ENCODE data around the gene MYOT. TPM values are rescaled to one million over a fixed set of nuclear protein-coding genes. Genes with fewer than 3 reads are reported as not detected.
A peak's percentile ranks its signal among the peaks of the same experiment; 100 is the strongest.

The MYOT gene
- total RNA-seq, 1 donor from 2014 or later: not detected

GRCh38 chr5:137826067-137826466 lies 41.6 kb upstream of the MYOT start:
- Histone ChIP-seq H3K4me3 (ENCODE audit: low read depth, low read length) (no peak overlapping the region), H3K27me3 (ENCODE audit: control insufficient read depth, insufficient read depth, low read length) (no peaks in the 10 kb centered on the region), H3K36me3 (ENCODE audit: control insufficient read depth, insufficient read depth, low read length) (no peaks in the 10 kb centered on the region)
- no peak for TF ChIP-seq CTCF (IDR thresholded peaks at IDR 0.05; ENCODE audit: insufficient read depth, low read length, severe bottlenecking)
- DNase-seq (ENCODE audit: low read depth) (no peak), FAIRE-seq (no peak)

DNA sequence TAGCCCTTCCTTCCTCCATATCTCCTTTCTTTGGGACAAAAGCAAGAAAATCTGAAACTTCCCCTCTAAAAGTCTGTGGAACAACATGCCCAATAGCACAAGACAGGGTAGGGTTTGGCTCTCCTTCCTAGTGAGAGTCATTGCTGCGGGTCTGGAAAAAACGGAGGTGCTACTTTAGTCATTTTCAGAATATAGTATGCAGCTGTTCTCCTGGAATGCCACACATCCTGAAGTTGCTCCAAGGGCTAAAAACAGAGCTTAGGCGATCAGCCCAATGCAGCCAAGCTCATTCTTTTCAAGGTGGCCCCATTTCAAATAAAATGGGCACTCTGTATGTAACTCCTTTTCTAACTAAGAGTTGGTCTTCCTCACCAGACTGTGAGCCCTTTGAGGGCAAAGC lies 39.5 kb upstream of the MYOT start:
- no peak for DNase-seq (ENCODE audit: low read depth)
- no peaks in the 10 kb centered on the region for H3K36me3 ChIP-seq (ENCODE audit: control insufficient read depth, insufficient read depth, low read length)
- H3K27me3 ChIP-seq (ENCODE audit: control insufficient read depth, insufficient read depth, low read length): no peaks in the 10 kb centered on the region
- FAIRE-seq: no peak
- TF ChIP-seq CTCF (IDR thresholded peaks at IDR 0.05; ENCODE audit: insufficient read depth, low read length, severe bottlenecking): no peak
- H3K4me3 ChIP-seq (ENCODE audit: low read depth, low read length): no peak overlapping the region

- no peak for DNase-seq (ENCODE audit: low read depth)
- no peak for FAIRE-seq
- Histone ChIP-seq H3K36me3 (ENCODE audit: control insufficient read depth, insufficient read depth, low read length) (no peaks in the 10 kb centered on the region), H3K27me3 (ENCODE audit: control insufficient read depth, insufficient read depth, low read length) (no peaks in the 10 kb centered on the region), H3K4me3 (ENCODE audit: low read depth, low read length) (no peak overlapping the region)
- TF ChIP-seq CTCF (IDR thresholded peaks at IDR 0.05; ENCODE audit: insufficient read depth, low read length, severe bottlenecking): no peak
Measured at GRCh38 chr5:137828664-137829063, 39.0 kb upstream of the MYOT start.

DNA sequence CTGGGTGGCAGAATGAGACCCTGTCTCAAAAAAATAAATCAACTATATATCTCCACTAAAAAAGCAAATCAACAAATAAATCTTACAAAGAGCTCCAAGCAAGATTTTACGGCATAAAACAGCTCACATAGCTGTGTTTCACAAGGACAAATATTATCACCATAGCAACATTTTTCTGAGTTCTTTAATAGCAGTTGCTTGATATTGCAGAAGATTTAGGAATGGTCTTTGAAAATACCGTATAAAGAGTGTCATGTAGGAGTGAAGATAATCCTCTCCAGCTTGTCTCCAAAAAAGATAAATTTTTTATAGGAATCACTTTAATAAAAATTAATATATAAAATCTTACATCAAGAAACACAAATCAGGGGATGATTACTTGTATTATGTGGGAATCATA lies 36.6 kb upstream of the MYOT start:
- FAIRE-seq (no peak), DNase-seq (ENCODE audit: low read depth) (no peak)
- Histone ChIP-seq H3K36me3 (ENCODE audit: control insufficient read depth, insufficient read depth, low read length) (no peaks in the 10 kb centered on the region), H3K4me3 (ENCODE audit: low read depth, low read length) (no peak overlapping the region), H3K27me3 (ENCODE audit: control insufficient read depth, insufficient read depth, low read length) (no peaks in the 10 kb centered on the region)
- TF ChIP-seq CTCF (IDR thresholded peaks at IDR 0.05; ENCODE audit: insufficient read depth, low read length, severe bottlenecking): no peak

DNA sequence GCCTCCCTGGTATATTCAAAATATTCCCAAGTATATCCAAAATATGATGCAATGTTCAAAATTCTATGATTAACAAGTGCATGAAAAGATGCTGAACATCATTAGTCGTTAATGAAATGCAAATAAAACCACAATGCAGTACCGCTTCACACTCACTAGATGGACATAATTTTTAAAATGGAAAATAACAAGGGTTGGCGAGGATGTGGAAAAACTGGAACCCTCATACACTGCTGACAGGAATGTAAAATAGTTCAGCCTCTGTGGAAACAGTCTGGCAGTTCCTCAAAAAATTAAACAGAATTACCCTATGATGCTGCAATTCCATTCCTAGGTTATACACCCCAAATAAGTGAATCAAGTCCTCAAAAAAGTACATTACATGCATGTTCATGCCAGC lies 36.1 kb upstream of the MYOT start:
- H3K4me3 ChIP-seq (ENCODE audit: low read depth, low read length): no peak overlapping the region
- FAIRE-seq: no peak
- no peak for TF ChIP-seq CTCF (IDR thresholded peaks at IDR 0.05; ENCODE audit: insufficient read depth, low read length, severe bottlenecking)
- no peaks in the 10 kb centered on the region for H3K27me3 ChIP-seq (ENCODE audit: control insufficient read depth, insufficient read depth, low read length)
- DNase-seq (ENCODE audit: low read depth): no peak
- H3K36me3 ChIP-seq (ENCODE audit: control insufficient read depth, insufficient read depth, low read length): no peaks in the 10 kb centered on the region

- DNase-seq (ENCODE audit: low read depth) (peak; percentile 18), FAIRE-seq (no peak)
- TF ChIP-seq CTCF (IDR thresholded peaks at IDR 0.05; ENCODE audit: insufficient read depth, low read length, severe bottlenecking): no peak
- Histone ChIP-seq H3K27me3 (ENCODE audit: control insufficient read depth, insufficient read depth, low read length) (no peaks in the 10 kb centered on the region), H3K36me3 (ENCODE audit: control insufficient read depth, insufficient read depth, low read length) (no peaks in the 10 kb centered on the region), H3K4me3 (ENCODE audit: low read depth, low read length) (no peak overlapping the region)
Measured at GRCh38 chr5:137832416-137832815, 35.2 kb upstream of the MYOT start.

All from bronchial epithelial cell (primary cell).